GM18526 (cell line): Measurements from ENCODE around the gene SAMD3.

Source experiments
- POLR2A ChIP-seq: IDR thresholded peaks from 3 replicates; pipeline ENCODE4 v1.6.1; 2011; ENCODE audit not compliant: insufficient read length; ENCODE audit errors: extremely low read depth

Gene SAMD3

DNA sequence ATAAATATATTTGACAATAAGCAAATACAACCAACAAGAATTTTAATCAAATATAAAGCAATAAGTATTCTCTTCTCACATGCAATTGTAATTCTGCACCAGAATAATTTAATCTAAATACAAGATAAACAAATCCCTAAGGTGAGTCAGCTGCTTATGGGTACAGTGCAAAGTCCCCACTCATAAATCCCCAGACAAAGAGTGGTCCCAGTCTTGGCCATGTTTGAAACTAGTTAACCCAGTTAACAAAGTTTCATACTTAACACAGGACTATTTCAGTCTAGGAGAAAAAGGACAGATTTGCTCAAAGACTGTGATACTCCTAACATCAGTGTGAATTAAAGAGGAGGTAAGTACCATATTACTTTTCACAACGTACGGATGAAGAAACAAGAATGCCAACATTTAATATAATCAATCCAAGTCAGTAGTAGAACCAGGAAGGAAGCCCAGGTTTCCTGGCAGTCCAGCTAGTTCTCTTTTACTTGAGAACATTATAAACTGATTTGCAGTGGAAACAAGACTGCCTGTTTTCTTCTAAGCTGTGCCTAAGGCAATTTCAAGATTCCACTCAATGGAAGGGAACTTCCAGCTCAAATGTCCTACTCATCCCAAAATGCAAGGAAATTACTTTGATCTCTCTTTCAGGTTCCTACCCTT lies 10.4 kb downstream of the SAMD3 start:
- no peak for TF ChIP-seq POLR2A

- TF ChIP-seq POLR2A, result no peak
Observed at GRCh38 chr6:130211691-130212090, 11.1 kb downstream of the SAMD3 start.

DNA sequence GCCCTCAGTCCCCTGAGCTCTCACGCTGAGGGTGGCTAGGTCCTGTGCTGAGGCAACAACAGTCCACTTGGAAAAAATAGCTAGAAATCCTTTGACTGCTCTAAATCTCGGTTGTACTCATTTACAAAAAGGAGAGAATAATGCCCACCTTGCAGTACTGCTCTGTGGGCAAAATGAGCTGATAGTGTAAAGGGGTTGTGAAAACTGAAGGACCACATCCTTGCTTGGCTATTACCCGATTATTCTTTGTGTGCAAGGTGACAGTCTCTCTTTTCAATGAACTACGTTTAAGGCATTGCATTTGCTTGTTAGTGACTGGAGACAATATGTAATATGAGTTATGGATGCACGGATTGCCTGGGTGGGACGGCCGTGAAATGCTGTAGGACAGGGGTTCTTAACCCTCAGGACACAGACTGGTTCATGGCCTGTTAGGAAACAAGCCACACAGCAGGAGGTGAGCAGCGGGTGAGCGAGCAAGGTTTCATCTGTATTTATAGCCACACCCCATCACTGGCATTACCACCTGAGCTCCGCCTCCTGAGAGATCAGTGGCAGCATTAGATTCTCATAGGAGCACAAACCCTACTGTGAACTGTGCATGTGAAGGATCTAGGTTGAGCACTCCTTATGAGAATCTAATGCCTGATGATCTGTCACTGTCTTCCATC lies 14.6 kb downstream of the SAMD3 start:
- TF ChIP-seq POLR2A, result no peak

GRCh38 chr6:130206479-130206878 lies 16.3 kb downstream of the SAMD3 start:
- TF ChIP-seq POLR2A, result no peak

- no peak for TF ChIP-seq POLR2A
Observed at GRCh38 chr6:130204322-130204721, 18.4 kb downstream of the SAMD3 start.

DNA sequence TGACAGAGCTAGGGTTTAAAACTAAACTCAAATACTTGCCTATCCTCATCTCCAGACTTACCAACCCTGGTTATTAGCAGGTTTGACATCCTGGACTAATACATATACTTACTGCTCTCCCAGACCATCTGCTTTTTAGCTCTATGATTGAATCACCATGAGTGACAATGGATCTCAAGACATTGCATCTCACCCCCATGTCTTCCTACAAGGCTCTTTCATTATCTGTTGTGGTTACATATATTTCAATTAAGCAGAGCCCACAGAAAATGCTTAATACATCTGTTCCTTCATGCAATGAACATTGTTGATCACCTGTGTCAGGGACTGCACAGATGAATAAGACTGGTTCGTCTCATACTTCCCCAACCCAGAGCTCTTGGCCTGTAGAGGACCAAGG lies 19.4 kb downstream of the SAMD3 start:
- no peak for TF ChIP-seq POLR2A

- TF ChIP-seq POLR2A, result no peak
Observed at GRCh38 chr6:130202782-130203181, 20.0 kb downstream of the SAMD3 start.

- no peak for TF ChIP-seq POLR2A
Observed at GRCh38 chr6:130200020-130200419, 22.7 kb downstream of the SAMD3 start.

DNA sequence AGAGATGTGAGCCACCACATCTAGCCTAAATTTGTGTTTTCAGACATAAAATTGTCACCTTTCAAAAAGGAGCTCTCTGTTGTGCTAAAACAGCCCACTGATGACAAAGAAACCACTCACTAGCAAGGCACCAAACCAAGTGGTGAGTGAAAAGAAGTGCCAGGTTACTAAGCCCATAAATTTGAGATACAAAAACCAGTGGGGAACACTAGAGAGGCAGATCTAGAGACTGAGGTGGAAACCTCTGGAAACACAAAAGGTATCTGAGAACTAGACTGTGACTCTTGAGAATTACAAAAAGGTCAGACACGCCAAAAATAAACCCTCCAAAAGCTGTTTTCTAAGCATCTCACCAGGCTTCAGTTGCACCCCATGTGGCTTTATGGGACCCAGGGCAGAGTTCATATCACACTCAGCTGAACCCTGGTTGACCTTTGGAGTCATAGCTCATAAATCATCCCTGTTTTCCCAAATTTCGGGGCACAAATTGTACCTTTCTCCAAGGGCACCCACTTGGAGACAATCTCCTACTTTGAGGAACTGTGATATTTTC lies 24.2 kb downstream of the SAMD3 start:
- TF ChIP-seq POLR2A, result no peak

GRCh38 chr6:130190701-130191690 lies 31.8 kb downstream of the SAMD3 start:
- no peak for TF ChIP-seq POLR2A

- TF ChIP-seq POLR2A, result no peak
Observed at GRCh38 chr6:130189531-130190397, 33.0 kb downstream of the SAMD3 start.

DNA sequence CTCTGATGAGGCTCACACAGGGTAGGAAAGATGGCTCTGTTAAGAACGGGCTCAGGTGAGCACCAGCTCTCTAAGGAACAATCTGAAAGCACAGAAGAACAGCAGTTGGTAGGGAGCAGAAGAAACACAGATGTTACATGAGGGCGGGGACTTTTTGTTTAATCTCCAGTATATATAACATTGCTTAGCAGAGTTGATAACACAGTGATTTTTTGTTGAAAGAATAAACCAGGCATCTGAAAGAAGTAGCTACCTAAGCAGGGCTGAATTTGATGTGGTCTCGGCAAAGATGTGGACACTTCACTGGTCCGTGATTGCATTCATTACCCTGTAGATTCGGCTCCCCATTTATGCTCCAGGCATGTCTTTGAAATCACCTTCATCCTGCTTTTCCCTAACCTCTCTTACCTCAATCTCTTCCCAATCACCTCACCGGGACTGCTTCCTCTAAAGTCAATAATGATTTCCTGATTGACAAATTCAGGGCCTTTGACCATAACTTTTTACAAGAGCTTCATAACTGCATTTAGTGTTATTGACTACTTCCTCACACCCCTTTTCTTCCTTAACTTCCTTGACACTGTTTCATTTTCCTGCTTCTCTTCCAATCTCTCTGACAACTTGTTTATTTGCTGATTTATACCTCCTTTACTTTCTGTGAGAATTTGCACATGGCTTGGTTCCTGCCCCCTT lies 34.4 kb downstream of the SAMD3 start:
- no peak for TF ChIP-seq POLR2A

DNA sequence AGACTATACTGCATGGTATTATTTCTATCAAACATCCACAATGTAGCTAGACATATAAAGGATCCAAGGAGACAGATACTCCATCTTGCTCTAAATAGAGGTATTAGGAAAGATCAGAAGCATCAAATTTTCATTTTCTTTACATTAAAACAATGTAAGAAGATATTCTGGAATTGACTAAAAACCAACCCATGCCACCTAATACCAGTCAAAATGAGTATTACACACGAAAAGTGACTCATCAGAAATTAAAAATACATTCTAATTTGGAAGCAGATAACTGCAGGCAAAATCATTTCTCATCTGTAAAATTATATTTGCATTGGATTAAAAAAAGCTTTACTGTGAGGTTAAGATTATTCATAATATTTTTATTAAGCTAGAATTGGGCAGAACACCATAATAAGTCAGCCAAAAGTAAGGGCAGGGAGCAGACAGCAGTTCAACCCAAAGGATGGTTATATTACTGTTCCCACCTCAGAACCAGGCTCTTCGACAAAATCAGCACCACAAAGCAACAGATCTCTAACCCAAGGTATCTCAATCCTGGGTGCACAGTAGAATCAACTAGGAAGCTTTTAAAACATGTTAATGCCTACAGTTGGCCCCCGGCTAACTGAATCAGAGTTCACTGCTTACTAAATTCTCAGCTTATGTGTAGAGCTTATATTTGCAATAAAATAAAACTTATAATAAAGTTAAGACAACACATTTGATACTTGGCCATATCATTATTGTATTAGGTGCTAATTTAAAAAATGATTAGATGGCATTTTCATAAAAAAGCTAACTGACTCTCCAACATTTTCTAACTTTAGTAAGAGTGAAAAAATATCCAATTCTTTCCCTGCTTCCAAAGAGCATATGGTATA lies 35.2 kb downstream of the SAMD3 start:
- TF ChIP-seq POLR2A, result no peak
